GM21786 (cell line): ENCODE results near the gene DNMT3L.
"Not testable (repeated sequence)": the region's sequence is repeated elsewhere in the genome, so short reads cannot be mapped to it uniquely, and the experiment has no call there.

Experiments used
- ATAC-seq: cut with Tn5 transposase; IDR thresholded peaks from one replicate; pipeline ENCODE4 v1.9.1; 2021; ENCODE audit not compliant: unreplicated experiment

The DNMT3L gene

DNA sequence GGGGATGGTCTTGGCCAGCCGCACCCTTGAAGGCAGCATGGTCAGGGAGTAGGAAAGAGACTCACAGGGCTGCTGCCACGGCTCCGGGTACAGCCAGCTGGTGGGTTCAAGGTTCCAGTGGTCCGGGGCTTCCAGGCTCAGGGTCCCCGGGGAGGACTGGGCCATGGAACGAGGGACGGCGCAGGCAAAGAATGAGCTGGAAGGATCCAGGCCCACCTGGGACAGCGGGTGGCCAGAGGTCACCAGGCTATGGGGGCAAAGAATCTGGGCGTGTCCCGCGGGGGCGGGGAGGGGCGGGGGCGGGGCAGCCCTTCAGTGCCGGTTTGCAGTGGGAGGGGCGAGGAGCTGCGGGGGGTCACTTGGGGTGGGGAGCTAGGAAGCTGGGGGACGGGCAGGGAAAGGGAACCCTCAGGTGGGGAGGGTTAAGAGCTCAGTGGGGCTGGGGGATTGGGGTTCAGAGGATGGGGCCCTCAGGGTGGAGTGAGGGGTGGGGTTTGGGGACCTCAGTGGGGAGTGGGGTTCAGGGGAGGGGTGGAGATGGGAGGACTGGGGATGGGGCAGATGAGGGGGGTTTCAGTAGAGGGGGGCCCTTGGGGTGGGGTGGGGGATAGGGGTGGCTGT lies at the start of gene DNMT3L:
DNMT3L (minus strand) TSS at position 223 of the 621 bp plus-strand sequence. CDS start 638 bp downstream, outside the sequence.
- no peak for ATAC-seq

DNA sequence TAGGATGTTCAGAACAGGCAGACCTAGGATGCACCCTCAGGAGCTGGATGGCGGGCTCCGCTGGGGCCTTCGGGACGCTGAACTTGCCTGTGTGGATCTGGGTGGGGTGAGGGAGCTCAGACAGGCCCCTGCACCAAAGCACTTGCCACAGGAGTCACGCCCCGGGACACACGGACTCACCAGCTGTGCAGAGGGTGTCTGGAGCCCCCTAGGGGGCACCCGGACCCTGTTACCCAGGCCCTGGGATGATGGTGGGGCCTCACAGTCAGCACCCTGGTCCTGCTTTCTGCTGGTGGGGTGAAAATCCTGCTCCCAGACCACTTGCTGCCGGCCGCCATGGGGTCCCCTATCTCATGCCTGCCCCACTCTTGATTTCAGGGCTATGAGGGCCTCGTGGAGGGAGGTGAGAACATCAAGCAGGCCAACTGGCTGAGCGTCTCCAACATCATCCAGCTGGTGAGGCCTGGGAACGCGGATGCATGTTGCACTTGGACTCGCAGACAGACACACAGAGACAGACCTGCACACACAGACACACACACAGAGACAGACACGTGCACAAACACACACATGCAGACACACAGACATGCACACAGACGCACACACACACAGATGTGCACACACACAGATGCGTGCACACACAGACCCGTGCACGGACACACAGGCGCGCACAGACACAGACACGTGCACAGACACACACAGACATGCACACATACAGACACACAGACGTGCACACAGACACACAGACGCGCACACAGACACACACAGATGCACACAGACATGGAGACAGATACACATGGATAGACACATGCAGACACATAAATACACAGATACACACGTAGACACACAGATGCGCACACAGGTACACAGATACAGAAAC lies 49.2 kb upstream of the DNMT3L start:
- no peak for ATAC-seq

- ATAC-seq = no peak
These were observed 45.4 kb upstream of the DNMT3L start for GRCh38 chr21:44306936-44307704.

GRCh38 chr21:44305691-44306090 lies 44.0 kb upstream of the DNMT3L start:
- no peak for ATAC-seq

DNA sequence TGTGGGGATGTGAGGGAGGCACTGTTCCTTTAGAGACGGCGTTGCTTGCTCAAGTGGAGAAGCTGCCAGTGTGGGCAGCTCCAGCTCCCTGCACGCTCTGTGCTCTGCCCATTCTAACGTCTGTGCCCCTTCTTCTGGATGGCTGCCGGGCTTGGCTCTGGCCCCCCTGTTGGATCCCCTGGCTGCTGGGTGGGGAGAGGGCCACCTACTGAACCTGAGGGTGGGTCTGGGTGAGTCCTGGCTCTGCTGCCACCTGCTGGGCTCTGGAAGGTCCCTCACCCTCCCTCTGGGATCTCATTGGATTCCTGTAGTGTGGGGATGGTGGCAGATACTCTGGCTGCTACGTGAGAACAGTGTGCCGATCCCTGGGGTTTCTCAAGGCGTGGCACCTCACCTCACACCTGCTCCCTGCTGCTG lies 43.2 kb upstream of the DNMT3L start:
- ATAC-seq = no peak

- no peak for ATAC-seq
These were observed 42.4 kb upstream of the DNMT3L start for GRCh38 chr21:44304011-44304616.

GRCh38 chr21:44303490-44303981 lies 41.8 kb upstream of the DNMT3L start:
- ATAC-seq = no peak

DNA sequence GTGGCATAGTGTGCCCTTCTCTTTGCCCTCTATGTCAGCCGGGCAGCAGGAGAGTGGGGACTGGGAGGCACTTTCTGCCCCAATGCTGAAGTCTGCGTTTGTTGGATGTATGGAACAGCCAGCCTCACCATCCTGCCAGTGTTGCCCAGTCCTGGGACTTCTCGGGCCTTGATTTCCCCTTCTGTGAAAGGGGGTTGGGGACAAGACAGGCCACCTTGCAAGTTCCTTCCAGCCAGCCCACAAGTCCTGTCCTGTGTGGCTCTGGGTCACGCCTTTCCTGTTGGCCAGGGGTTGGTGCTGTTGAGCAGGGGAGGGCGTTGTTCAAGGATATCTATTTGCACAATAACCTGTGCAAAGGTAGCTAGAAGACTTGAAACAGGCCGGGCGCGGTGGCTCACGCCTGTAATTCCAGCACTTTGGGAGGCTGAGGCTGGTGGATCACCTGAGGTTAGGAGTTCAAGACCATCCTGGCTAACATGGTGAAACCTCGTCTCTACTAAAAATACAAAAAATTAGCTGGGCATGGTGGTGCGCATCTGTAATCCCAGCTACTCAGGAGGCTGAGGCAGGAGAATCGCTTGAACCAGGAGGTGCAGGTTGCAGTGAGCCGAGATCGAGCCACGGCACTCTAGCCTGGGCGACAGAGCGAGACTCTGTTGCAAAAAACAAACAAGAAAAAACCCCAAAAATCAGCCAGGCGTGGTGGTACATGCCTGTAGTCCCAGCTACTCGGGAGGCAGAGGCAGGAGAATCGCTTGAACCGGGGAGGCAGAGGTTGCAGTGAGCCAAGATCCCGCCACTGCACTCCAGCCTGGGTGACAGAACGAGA lies 41.1 kb upstream of the DNMT3L start:
- ATAC-seq = not testable (repeated sequence)

- no peak for ATAC-seq
These were observed 40.3 kb upstream of the DNMT3L start for GRCh38 chr21:44301961-44302406.

DNA sequence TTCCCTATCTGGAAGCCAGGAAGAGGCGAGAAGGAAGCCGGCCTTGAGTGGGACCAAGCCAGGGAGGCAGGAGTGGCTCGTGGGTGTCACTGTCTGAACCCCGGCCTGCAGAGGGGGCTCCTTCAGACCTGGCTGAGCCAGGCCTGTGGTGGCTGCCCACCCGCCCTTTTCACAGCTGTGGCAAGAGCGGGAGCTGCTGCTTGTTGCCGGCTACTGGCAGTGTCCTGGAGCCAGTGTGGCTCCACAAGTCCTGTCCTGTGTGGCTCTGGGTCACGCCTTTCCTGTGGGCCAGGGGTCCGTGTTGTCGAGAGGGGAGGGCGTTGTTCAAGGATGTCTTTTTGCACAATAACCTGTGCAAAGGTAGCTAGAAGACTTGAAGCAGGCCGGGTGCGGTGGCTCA lies 39.4 kb upstream of the DNMT3L start:
- no peak for ATAC-seq

DNA sequence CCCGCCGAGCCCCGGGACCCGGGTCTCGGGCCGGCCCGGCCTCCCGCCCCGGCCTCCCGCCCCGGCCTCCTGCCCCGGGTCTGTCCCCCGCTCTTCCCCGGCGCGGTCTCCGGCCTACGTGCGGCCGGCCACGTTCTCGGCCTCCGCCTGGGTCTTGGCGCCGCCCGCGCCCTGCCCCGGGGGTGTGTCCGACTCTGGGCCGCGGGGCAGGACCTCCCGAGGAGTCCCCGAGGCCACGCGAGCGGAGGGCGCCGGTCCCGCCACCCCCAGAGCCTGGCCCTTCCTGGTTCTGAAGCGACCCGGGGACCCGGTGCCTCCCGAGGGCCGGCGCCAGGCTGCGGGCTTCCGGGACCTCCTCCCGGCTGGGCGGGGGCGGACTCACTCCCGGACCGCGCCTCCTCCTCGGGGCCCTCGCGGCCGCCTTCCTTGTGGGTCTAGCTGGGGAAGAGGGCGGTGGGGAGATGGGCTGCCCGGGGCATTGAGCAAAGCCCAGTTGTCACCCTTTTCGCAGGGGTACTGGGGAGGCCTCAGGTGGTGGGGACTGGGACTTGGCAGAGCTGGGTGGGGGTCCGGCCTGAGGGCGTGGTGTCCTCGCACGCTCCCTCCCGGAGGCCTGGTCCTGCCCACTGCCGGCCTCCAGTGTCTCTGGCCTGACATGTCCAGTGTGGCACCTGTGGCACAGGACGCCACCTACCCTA lies 38.7 kb upstream of the DNMT3L start:
- no peak for ATAC-seq

GRCh38 chr21:44299458-44300261 lies 38.0 kb upstream of the DNMT3L start, which contains the start of gene PFKL:
Gene PFKL (plus strand): TSS chr21:44300053. CDS start chr21:44300106, 53 bp downstream.
- peak; percentile 53 for ATAC-seq

DNA sequence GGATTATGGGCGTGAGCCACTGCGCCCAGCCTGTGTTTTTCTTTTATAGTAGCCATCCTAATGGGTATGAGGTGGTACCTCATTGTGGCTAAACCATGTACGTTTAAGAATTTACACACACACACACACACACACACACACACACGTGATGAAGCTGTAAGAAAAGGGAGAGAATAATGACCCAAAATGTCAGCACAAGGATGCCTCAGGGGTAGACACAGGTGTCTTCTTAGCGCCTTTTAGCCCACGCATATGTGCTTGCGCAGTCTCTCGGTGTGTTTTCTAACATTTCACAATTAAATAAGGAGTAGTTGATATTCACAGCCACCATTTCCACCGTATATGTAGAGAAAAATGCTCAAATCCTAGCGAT lies 37.4 kb upstream of the DNMT3L start:
- ATAC-seq = no peak

DNA sequence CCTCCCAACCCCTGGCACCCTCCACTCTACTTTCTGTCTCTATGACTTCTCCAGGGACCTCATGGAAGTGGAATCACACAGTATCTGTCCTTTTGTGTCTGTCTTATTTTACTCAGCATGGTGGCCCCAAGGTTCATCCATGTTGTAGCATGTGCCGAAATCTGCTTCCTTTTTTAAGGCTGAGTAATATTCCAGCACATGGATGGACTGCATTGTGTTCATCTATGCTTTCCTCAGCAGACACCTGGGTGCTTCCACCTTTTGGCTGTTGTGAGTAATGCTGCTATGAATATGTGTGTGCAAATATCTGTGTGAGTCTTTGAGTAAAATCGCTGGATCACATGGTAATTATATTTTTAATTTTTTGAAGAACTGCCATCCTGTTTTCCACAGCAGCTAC lies 36.6 kb upstream of the DNMT3L start:
- ATAC-seq = no peak

DNA sequence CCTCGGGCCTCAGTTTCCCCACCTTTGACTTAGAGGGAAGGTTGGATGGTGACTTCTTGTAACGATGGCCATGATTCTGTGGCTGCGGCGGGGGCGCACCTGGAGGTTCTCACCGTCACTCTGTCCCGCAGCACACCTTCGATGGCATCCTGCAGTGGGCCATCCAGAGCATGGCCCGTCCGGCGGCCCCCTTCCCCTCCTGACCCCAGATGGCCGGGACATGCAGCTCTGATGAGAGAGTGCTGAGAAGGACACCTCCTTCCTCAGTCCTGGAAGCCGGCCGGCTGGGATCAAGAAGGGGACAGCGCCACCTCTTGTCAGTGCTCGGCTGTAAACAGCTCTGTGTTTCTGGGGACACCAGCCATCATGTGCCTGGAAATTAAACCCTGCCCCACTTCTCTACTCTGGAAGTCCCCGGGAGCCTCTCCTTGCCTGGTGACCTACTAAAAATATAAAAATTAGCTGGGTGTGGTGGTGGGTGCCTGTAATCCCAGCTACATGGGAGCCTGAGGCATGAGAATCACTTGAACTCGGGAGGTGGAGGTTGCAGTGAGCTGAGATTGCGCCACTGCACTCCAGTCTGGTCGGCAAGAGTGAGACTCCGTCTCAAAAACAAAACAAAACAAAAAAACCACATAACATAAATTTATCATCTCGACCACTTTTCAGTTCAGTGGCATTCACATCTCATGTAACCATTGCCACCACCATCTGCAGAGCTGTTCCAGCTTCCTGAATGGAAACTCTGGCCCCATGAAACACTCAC lies 36.0 kb upstream of the DNMT3L start:
- ATAC-seq = no peak

DNA sequence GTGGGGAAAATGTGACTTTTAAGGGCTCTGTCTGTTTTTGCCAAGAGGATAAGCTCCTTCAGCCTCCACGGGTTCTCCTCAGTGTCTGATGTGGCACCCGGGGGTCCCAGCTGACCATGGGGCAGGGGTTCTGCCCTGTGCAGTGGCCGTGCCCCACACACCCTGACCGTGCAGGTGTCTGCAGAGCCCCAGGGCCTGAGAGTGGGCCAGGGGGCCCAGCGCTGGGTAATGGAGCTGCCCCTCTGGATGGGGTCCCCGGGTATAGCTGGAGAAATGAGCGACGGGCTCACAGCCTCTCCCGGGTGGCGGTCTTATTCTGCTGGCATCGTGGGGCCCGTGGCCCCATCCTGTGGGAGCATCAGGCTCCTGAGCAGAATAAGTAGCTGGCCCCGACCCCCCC lies 35.2 kb upstream of the DNMT3L start:
- ATAC-seq = no peak

GRCh38 chr21:44296103-44296519 lies 34.4 kb upstream of the DNMT3L start:
- ATAC-seq = no peak

DNA sequence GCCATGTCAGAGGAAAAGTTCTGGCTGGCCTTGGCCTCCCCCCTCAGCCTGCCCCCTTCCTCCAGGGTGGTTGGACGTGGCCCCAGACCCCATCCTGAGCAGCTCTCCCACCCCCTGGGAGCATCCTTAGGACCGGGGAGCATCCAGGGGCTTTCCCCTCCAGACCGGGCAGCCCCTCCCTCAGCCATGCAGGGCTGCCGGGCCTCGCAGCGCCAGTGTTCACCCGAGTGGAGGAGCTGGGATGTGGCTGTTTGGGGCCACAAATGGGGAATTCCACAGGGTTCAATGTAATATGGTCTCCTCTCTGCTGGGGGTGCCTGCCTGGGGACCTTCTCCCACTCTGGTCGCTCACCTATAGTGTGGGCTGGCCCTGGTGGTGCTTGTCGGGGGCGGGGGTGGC lies 33.9 kb upstream of the DNMT3L start:
- ATAC-seq = no peak
